GM18870 (cell line): ENCODE data around the gene CCDC187.
"Not testable (repeated sequence)": the region's sequence is repeated elsewhere in the genome, so short reads cannot be mapped to it uniquely, and the experiment has no call there.

Experiments
- ATAC-seq: cut with Tn5 transposase; IDR thresholded peaks from one replicate; pipeline ENCODE4 v1.9.1; 2021; ENCODE audit warnings: moderate library complexity; ENCODE audit not compliant: unreplicated experiment

The CCDC187 gene

DNA sequence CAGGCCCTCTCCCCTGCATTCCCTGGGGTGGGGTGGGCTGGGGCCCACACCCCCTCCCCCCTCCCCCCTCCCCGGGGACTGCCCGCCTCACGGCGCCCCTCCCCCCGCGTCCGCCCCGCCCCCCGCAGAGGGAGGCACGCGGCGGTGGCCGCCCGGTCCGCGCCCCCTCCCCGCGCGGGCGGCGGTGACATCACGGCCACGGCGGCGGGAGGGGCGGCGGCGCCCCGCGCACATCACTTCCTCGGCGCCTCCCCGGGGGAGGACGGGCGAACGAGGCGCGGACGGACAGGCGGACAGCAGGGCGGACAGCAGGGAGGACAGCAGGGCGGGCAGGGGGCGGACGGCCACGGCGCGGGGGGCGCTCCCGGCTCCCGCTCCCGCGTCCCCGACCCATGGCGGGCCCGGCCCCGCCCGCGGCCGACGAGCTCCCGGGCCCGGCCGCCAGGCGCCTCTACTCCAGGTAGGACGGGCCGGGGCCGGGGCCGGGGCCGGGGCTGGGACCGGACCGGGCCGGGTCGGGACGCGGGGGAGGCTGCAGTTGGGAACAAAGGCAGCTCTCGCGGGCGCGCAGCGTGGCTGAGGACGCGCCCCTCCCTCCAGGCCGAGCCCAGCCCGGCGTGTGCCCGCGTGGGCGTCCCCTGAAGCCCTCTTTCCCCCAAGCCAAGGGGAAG lies 23.5 kb upstream of the CCDC187 start, which contains the start of gene GPSM1:
Gene GPSM1, plus strand, starts transcription at position 236 of the 671 bp plus-strand sequence. Its CDS starts 157 bp downstream, at position 393.
- no peak for ATAC-seq

GRCh38 chr9:136326761-136327303 lies 22.9 kb upstream of the CCDC187 start:
- ATAC-seq, result no peak

- ATAC-seq, result no peak
These were observed 22.3 kb upstream of the CCDC187 start for GRCh38 chr9:136326061-136326760.

DNA sequence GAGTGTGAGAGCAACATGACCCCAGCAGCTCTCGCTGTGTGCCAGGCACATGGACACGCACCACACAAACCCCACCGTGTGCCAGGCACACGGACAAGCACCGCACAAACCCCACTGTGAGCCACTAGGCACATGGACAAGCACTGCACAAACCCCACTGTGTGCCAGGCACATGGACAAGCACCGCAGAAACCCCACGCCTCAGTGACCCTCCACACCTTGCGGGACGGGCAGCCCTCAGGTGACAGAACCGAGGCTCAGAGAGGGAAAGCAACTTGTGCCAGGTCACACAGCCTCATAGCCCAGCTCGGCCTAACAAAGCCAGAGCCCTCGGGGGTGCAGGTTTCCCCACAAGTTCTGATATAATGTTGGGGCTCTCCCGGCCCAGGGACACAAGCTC lies 21.5 kb upstream of the CCDC187 start:
- no peak for ATAC-seq

DNA sequence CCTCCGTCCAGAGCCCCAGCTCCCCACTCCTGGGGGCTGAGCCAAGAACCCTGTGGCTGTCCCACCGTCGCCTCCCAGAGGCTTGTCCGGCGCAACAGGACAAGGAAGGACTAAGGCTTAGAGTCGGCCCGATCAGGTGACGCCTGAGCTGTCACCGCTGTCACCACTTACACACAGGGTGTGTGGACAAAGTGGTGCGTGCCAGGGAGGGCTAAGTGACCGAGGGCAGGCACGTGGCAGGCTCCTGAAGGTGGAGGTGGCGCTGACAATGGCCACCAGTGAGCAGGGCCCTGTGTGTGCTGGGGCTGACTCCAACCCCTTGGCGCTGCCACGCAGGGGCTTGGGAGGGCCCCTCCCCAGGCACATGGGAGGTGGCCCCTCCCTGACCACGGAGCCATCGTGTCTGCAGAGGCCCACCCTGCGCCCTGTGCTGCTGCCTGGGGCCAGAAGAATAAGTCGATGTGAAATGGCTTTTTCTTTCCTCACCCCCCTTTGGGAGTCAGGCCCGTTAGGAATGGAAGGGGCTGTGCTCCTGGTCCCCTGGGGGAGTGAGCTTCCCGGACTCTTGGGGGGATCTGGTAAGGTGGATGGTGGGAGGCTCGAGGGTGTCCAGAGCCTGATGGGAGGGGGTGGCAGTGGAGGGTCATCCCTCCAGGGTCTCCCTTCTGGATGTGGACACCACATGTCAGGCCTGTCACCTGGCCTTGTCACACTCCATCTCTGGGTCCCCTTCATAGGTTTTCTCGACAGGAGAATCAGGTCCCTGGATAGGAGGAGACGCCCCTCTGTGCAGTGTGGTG lies 20.8 kb upstream of the CCDC187 start:
- ATAC-seq, result no peak

- no peak for ATAC-seq
These were observed 19.5 kb upstream of the CCDC187 start for GRCh38 chr9:136323371-136323789.

- ATAC-seq, result no peak
These were observed 18.9 kb upstream of the CCDC187 start for GRCh38 chr9:136322756-136323330.

DNA sequence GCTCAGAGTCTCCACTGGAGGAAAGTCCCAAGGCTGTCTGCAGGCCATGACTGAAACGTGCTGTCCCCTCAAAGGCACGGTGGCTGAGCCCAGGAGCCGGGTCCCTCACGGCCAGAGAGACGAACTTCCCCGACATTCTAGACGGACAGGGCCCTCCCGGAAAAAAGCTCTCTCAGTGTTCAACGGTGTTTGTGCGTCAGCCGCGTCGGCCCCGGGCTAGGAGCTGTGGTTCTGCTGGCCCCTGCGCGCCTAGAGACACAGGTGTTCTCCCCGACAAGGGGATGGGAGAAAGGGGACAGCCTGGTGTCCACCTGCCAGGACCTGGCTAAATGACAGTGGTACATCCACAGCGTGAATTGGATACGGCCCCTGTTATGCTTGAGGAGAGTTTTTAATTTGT lies 17.7 kb upstream of the CCDC187 start:
- ATAC-seq, result no peak

- not testable (repeated sequence) for ATAC-seq
These were observed 17.1 kb upstream of the CCDC187 start for GRCh38 chr9:136320972-136321371.

DNA sequence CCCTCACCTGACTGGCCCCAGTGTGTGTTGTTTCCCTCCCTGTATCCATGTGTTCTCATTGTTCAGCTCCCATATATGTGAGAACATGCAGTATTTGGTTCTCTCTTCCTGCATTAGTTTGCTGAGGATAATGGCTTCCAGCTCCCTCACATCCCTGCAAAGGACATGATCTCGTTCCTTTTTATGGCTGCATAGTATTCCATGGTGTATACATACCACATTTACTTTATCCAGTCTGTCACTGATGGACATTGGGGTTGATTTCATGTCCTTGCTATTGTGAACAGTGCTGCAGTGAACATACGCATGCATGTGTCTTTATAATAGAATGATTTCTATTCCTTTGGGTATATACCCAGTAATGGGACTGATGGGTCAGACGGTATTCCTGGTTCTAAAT lies 16.1 kb upstream of the CCDC187 start:
- not testable (repeated sequence) for ATAC-seq

DNA sequence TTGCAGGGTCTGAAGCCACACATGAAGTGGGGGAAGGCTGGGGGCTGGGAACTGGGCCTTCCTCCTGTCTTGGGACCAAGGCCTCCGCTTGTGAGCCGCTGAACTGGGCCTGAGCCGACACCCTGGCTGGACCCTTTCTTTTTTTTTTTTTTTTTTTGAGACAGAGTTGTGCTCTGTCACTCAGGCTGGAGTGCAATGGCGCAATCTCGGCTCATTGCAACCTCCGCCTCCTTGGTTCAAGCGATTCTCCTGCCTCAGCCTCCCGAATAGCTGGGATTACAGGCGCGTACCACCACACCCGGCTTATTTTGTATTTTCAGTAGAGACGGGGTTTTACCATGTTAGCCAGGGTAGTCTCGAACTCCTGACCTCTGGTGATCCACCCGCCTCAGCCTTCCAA lies 15.3 kb upstream of the CCDC187 start:
- ATAC-seq, result not testable (repeated sequence)

DNA sequence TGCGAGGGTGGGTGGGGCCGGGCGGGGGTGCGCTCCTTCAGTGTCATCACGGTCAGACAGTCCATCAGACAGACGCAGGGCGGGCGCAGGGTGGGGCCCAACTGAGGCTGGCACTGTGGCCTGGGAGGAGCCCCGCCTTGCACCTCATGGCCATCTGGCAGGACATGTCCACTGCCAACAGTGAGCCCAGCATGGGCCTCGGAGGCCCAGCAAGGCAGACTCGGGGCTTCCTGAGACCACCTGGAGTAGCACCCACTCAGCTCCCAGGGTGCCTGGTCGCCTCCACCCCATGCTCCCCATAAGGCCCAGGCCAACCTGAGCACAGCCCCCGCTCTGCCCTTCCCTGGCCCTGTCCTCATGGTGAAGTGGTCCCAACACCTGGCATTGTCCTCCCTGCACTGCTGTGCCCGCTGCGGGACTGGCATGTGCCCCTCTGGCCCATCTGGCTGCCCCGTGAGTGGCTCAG lies 14.9 kb upstream of the CCDC187 start:
- no peak for ATAC-seq

DNA sequence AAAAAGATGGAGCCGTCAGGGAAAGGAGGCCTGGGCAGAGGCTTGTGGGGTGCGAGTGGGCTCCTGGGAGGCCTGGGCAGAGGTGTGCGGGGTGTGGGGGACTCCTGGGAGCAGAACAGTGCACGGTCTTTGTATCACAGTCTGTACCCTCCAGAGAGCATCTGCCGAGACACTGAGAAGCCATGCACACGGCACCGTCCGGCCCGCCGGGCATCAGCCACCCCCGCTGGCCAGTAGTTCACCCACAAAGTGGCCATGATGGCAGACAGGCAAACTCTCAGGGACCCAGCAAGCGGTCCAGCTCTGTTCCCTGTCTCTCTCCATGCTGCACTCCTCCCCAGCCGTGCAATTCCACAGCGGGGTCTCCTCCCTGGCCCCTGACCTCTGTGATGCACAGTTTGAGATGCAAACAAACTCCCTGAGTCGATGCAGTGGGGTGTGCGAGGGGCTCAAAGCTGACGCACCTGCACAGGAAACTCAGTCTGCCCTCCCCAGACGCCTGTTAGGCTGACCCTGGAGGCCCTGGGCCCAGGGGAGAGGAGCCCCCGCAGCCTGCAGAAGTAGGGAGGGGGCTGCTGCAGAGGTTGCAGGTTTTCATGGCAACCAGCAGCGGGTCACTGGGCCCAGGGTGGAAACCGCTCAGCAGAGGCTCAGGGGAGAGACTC lies 14.3 kb upstream of the CCDC187 start:
- no peak for ATAC-seq

- ATAC-seq, result no peak
These were observed 13.8 kb upstream of the CCDC187 start for GRCh38 chr9:136317695-136318094.

DNA sequence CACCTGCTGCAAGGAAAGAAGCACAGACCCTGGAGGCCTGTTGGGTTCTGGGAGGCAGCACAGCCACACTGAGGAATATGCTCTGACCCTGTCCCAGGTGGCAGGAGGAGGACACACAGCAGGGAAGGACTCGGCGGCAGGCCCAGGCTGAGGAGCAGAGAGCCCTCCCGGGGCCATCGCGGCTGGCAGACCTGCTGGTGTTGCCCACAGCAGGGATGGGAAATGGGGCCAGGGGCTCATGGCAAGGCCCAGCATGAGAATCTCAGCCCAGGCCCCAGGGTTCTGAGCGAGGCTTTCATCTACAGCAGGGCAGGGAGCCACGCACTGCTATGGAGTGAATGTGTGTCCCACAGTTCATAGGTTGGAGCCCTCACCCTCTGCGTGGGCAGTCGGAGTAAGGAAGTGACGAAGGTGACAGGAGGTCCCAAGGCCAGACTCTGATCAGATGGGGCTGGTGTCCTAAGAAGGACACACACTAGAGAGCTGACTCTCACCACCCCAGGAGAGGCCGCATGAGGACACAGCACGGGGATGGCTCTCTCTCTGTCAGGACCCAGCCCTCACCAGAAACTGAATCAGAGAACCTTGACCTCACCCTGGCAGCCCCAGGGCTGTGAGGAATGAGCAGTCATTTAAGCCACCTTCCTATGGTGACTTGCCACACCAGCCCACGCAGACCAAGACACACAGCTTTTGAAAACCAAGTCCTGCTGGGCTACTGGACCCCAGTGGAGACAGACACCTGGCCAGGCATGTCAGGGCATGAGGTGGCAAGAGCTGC lies 13.2 kb upstream of the CCDC187 start:
- ATAC-seq, result no peak

DNA sequence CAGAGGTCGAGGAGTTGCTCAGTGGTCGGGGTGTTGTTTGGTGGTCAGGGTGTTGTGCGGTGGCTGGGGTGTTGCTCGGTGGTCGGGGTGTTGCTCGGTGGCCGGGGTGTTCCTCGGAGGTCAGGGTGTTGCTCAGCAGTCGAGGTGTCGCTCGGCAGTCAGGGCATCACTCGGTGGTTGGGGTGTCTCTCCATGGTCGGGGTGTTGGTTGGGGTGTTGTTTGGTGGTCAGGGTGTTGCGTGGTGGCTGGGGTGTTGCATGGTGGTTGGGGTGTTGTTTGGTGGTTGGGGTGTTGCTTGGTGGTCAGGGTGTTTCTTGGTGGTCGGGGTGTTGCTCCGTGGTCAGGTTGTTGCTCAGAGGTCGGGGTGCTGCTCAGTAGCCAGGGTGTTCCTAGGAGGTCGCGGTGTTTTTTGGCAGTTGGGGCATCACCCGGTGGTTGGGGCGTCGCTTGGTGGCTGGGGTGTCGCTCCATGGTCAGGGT lies 12.4 kb upstream of the CCDC187 start:
- no peak for ATAC-seq

DNA sequence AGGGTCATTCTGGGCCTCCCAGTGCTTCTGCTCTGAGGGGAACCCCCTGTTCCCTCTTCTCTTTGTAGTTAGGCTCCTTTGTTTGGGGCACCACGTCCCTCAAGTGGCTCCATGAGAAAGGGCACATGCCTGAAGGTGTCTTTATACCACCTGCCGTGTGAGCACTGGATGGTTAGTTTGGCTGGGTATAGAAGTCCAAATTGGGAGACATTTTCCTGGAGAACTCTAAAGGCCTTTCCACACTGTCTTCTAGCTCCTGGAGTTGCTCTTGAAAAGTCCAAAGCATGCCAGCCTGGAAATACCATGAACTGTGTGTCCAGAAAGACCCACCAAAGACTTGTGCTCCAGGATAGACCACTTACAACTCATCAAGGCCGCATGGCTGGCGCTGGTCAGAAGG lies 11.1 kb upstream of the CCDC187 start:
- no peak for ATAC-seq

- no peak for ATAC-seq
These were observed 10.1 kb upstream of the CCDC187 start for GRCh38 chr9:136314056-136314416.
